GM18511 (cell line): ENCODE results near the gene FAM124A.

Source experiments
- ATAC-seq: cut with Tn5 transposase; IDR thresholded peaks from one replicate; pipeline ENCODE4 v1.9.1; 2021; ENCODE audit warnings: mild to moderate bottlenecking, moderate library complexity; ENCODE audit not compliant: unreplicated experiment

FAM124A gene

GRCh38 chr13:51220706-51221105 lies 1.5 kb upstream of the FAM124A start:
- no peak for ATAC-seq

DNA sequence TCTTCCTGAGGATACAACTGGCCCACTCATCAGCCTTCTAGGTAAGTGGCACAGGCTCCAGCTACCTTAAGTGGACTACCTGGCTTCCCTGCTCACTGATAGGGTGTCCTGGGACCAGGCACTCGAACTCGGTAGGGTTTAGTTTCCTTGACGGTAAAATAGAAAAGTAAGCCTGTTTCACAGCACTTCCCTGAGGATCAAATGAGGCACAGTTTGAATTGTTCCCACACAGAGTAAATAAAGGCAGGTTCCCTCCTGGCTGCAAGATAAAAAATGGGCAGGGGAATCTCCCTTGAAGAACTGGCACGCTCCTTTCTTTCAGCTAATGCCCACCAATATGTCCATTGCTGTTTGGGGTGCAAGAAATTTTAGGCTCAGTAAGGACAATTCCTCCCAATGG lies 1.1 kb upstream of the FAM124A start:
- ATAC-seq, result no peak

DNA sequence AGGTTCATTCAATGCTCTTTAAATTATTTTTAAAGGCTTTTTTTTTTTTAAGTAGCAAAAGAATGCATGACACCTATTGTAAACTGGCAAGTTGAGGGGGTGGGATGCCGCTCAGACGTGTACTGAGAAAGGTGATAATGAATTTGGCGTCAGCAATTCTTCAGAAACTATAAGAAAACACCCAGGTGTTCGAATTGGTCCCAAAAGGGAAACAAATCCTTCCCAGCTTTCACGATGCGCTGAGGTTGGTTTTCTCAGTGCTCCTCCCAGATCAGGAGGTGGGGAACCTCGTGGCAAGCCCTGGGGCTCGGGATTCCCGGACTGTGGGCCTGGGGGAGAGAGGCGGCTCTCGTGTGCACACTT lies 543 bp upstream of the FAM124A start:
- no peak for ATAC-seq

DNA sequence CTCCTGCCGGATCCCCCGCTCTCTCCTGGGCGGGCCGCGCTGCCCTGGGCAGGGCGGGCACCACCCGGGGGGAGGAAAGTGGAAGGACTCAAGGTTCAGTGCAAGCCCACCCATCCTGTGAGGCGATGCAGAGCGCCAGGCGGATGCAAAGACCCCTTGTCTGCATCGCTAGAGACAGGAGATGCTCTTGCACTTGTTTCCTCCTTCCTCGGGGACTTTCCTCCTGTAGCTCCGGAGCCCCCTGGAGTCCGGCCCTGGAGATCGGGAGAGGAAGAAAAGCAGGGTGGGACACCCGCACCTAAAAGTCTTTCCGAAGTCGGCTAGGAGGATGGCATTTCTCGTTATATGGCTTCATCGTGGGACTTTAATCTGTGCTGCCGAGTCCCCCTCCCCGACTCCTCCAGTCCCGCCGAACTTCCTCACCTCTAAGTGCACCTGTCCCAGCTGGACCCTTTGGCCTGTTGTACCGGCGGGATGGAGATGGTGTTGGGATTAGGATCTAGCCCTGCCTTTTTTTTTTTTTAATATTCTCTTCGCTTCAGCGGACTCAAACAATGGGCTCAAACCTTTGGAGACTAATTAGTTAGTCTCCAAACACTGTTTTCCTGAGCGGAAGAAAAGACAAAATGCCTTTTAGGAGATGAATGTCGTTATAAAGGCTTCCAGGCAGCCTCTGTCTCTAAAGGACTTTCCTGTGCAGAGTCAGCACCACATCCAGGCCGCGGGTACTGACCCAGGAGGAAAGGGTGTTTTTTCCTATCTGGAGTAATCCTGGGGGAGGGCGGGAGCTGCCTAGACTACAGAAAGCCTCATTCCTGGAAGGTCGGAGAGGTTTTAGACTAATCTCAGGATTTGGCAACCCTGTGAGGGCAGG lies 725 bp downstream of the FAM124A start:
- ATAC-seq, result no peak

GRCh38 chr13:51223560-51224270 lies 1.5 kb downstream of the FAM124A start:
- ATAC-seq, result no peak

DNA sequence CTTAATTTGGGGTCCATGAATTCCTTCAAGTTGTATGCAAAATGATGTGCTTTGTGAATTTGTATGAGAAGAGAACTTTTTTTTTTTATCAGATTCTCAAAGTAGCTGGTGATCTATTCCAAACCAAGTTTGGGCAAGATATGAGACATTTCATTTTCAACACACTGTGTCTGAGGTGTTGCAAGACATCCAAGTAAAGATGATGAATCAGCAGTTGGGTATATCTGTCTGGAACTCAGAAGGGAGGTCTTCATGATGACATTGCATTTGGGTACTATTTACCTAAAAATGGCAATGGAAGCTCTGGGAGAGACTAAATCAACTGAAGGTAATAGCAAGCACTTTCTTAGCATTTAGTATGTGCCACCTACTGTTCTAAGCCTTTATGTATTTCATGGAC lies 2.8 kb downstream of the FAM124A start:
- no peak for ATAC-seq

DNA sequence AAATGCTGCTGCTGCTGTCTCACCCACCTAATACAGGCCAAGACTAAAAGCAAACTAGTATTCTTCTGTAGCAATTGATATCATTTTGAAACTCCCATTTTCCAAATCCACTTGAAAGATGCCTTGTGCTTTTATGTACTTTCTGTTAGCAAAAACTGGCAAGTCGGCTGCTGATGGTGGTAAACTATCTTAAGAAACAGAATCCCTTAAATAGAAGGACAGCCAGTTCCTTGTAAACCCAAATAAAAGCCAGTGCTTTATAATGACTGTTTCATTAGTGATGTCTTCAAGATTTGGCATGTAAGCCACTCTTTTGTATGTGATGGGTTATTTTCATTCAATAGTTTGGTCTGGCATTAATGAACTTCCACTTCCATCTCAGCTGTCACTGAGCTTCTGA lies 5.2 kb downstream of the FAM124A start:
- no peak for ATAC-seq

- no peak for ATAC-seq
Observed at GRCh38 chr13:51229101-51229719, 7.0 kb downstream of the FAM124A start.

DNA sequence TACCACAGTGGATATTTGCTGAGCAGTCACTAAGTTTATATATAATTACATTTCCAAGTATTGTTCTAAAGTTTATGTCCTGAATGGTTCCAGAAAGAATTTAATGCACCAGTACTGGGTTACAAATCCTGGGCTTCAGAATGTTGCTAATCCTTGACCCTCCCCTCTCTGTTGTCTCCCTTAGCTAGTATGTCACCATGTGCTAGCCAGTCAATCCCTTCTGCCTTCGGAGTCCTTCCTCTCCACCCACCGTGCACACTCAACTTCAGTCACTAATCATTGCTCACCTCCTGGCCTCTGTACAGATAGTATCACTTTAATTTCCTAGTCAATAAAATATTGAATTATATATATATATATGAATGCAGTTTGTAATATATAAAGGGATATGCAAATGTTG lies 7.5 kb downstream of the FAM124A start:
- ATAC-seq, result no peak

DNA sequence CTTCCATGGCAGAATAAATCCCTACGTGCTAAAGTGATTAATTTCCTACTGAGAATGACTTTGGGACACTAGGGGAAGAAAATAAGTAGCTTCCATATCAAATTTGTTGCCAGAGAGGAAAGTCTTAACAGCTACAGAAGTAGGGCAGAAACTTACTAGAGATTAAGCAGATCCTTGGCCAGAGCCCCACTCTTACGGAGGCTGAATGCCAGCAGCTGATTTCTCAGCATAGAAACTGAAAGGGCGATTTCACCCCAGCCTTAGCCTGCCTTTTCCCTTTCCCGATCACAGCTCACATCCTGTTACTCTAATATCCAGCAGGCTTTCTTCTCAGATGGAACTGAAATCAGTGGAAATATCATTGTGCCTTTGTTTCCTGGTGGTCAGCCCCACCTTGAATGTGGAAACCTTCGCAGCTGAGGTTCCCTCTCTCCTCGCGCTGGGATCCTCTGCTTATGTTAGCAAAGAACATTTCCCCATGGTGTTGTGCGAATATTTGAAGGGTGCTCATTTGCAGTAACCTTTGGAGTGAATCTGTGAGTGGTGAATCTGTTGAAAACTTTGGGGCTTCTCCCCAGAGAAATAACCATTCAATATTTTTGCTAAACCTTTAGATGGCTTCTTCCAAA lies 8.4 kb downstream of the FAM124A start:
- no peak for ATAC-seq

GRCh38 chr13:51231456-51231855 lies 9.3 kb downstream of the FAM124A start:
- no peak for ATAC-seq

GRCh38 chr13:51232328-51232727 lies 10.1 kb downstream of the FAM124A start:
- no peak for ATAC-seq

- no peak for ATAC-seq
Observed at GRCh38 chr13:51233117-51233826, 11.1 kb downstream of the FAM124A start.

- no peak for ATAC-seq
Observed at GRCh38 chr13:51234676-51235075, 12.5 kb downstream of the FAM124A start.

GRCh38 chr13:51235186-51235585 lies 13.0 kb downstream of the FAM124A start:
- ATAC-seq, result no peak

GRCh38 chr13:51235756-51236490 lies 13.7 kb downstream of the FAM124A start:
- no peak for ATAC-seq

DNA sequence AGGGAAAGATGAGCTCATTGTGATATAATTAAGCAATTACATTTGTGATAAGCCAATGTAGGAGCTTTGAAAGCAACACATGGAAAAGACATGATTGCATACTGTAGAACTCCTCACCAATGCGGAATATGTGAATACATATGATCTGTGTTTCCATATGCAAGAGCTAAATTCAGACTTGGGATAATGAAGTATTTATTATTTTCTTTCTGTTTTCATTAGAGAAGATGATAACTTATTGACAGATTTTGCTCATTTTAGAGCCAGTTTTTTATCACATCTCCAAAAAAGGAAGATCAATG lies 14.2 kb downstream of the FAM124A start:
- no peak for ATAC-seq

DNA sequence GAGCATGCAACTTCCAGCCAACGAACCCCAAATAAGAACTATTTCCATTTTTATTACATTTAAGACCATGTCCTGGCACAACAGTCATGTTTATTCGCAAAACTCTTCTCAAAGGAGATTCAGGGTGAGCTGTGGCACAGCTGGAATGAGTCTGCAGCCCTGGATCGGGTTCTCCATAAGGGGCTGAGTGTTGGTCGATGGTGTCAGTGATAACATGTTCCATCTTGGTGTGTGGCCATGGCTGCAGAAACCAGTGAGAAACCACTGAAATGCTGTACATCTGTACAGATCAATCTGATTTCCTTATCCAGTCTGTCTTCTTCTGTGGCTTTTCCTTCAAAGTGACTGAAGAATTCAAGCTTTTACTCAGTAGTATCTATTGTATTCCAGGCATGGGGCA lies 15.2 kb downstream of the FAM124A start:
- ATAC-seq, result no peak

DNA sequence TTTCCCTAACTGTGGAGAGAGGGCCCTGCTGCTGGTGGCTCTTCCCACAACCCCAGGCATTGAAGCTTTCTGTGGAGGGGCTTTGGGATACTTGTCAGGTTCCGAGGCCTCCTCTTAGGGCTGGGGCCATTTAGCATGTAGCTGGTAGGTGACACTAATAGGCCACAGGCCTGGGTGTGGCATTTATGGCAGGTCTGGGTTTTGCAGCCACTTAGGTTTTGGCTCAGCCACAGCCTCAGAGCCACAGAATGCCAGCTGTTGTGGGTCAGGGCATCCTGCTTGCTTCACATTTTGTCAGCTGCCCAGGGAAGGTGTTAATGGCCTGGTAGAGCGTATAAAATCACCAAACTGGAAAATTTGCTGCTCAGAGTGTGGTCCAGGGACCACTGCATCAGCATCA lies 15.7 kb downstream of the FAM124A start:
- ATAC-seq, result no peak

DNA sequence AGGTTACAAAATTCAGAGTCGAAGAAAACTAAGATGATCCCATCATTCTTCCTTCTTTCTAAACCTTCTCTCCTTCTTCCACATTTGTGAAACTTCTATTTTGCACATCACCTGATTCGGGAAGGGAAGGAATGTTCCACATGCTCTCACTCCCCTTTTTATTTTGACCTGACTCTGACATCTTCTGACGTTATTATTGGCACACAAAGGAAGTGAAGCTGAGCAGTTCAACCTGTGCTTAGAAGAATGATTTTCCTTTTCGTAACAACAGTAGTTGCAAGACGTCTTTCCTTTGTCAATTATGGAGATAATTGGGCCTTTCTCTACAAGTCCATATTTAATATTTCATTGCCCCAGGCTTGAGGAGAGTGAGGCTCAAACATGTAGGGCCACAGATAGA lies 18.0 kb downstream of the FAM124A start:
- ATAC-seq, result no peak
